ENCODE measurements around the gene MRPL11.

MRPL11 gene

GRCh38 chr11:66414120-66414934 is 24.3 kb downstream of the MRPL11 start:
- WGBS (ENCODE audit: insufficient coverage), result 47% methylated on average over 2 of the region's 12 CpGs
- H3K9me3 ChIP-seq (ENCODE audit: control extremely low read depth in 1 of 5, control insufficient read depth in 4 of 5, insufficient read depth in 2 of 5, low read depth in 1 of 5, low read length in 4 of 5), result peaks cover 0 to 4% (median 0%) of the 10 kb centered on the region in 5 experiments
- peaks cover 0 to 2% (median under 1%) of the 10 kb centered on the region in 4 experiments for H3K4me1 ChIP-seq (ENCODE audit: control extremely low read depth in 1 of 4, control insufficient read depth in 4 of 4, insufficient read depth in 4 of 4, low read length in 3 of 4)
- no peak overlapping the region for H3K4me3 ChIP-seq (ENCODE audit: control insufficient read depth in 1 of 7, extremely low read depth in 1 of 7, insufficient read depth in 4 of 7, low read depth in 2 of 7, low read length in 6 of 7)
- ChIA-PET POLR2A (no interaction called here), CTCF (interaction anchor here (1.4 to 4.3 kb wide), 3 partner anchors 6 to 16 kb away, joined by 3 to 36 read pairs (median 4); no protein-coding TSS in a partner anchor)
- H3K36me3 ChIP-seq (ENCODE audit: control insufficient read depth in 4 of 4, insufficient read depth in 4 of 4, low read length in 3 of 4), result no peaks in the 10 kb centered on the region
- peaks cover 11 to 88% (median 38%) of the 10 kb centered on the region in 5 experiments for H3K27me3 ChIP-seq (replicated peaks in 2 of 5; ENCODE audit: control insufficient read depth in 4 of 5, insufficient read depth in 5 of 5, low read length in 4 of 5)
- H3K27ac ChIP-seq (ENCODE audit: insufficient read depth in 1 of 2, low read depth in 1 of 2, low read length in 2 of 2, poor library complexity in 1 of 2, severe bottlenecking in 2 of 2), result no peak overlapping the region
- no peak for DNase-seq

DNA sequence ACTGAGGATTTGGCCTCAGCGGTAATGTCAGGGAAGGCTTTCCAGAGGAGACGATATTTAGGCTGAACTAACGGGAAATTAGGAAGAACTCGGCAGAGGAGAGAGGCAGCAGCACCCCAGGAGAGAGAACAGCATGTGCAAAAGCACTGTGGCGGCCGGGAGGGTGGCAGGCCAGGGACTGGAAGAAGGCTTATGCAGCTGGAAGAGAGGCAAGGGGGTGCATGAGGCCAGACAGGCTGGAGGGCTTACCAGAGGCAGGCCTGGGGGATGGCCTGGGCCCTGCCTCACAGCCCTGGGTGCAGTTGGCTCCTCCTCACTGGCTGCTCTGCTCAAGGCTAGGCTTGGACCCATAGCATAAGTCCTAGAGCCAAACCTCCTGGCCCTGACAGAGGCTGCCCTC is 25.5 kb downstream of the MRPL11 start:
- 89% methylated on average over 6 of the region's 6 CpGs for WGBS (ENCODE audit: insufficient coverage)
- POLR2A ChIA-PET, result no interaction called here

DNA sequence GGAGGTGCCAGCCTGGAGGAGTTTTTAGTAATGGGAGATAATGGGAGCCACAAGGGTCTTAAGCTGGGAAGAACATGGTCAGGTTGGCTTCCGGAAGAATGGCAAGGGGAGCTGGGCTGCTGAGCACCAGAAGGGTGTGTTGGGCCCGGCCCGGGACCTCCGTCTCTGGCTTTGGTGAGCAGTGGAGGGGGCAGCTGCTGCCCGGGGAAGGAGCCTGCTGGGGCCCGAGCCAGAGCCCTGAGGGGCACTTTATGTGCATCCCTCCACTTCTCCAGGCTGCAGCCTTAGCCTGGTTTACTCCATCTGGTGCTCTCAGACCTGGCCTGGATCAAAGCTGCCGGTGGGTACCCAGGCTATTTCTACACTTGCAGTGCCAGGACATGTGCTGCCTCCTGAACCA is 26.5 kb downstream of the MRPL11 start:
- Histone ChIP-seq H3K4me1 (ENCODE audit: control extremely low read depth in 1 of 4, control insufficient read depth in 4 of 4, insufficient read depth in 4 of 4, low read length in 3 of 4) (peaks cover 0 to 9% (median 6%) of the 10 kb centered on the region in 4 experiments), H3K27ac (ENCODE audit: insufficient read depth in 1 of 2, low read depth in 1 of 2, low read length in 2 of 2, poor library complexity in 1 of 2, severe bottlenecking in 2 of 2) (no peak overlapping the region), H3K9me3 (ENCODE audit: control extremely low read depth in 1 of 5, control insufficient read depth in 4 of 5, insufficient read depth in 2 of 5, low read depth in 1 of 5, low read length in 4 of 5) (no peaks in the 10 kb centered on the region), H3K27me3 (replicated peaks in 2 of 5; ENCODE audit: control insufficient read depth in 4 of 5, insufficient read depth in 5 of 5, low read length in 4 of 5) (peaks cover 11 to 76% (median 34%) of the 10 kb centered on the region in 5 experiments), H3K4me3 (ENCODE audit: control insufficient read depth in 1 of 7, extremely low read depth in 1 of 7, insufficient read depth in 4 of 7, low read depth in 2 of 7, low read length in 6 of 7) (no peak overlapping the region), H3K36me3 (ENCODE audit: control insufficient read depth in 4 of 4, insufficient read depth in 4 of 4, low read length in 3 of 4) (no peaks in the 10 kb centered on the region)
- 93% methylated on average over 2 of the region's 7 CpGs for WGBS (ENCODE audit: insufficient coverage)
- DNase-seq, result no peak
- ChIA-PET CTCF (interaction anchor here (1.6 to 6.2 kb wide), 2 partner anchors 16 to 27 kb away, joined by 4 to 37 read pairs; partner anchors contain the start of gene MRPL11), POLR2A (no interaction called here)

More for the DNA sequence above, 25.5 kb downstream of the MRPL11 start:
- Histone ChIP-seq H3K4me3 (ENCODE audit: control insufficient read depth in 1 of 7, extremely low read depth in 1 of 7, insufficient read depth in 4 of 7, low read depth in 2 of 7, low read length in 6 of 7) (no peak overlapping the region), H3K9me3 (ENCODE audit: control extremely low read depth in 1 of 5, control insufficient read depth in 4 of 5, insufficient read depth in 2 of 5, low read depth in 1 of 5, low read length in 4 of 5) (no peaks in the 10 kb centered on the region), H3K36me3 (ENCODE audit: control insufficient read depth in 4 of 4, insufficient read depth in 4 of 4, low read length in 3 of 4) (no peaks in the 10 kb centered on the region), H3K27ac (ENCODE audit: insufficient read depth in 1 of 2, low read depth in 1 of 2, low read length in 2 of 2, poor library complexity in 1 of 2, severe bottlenecking in 2 of 2) (no peak overlapping the region), H3K4me1 (ENCODE audit: control extremely low read depth in 1 of 4, control insufficient read depth in 4 of 4, insufficient read depth in 4 of 4, low read length in 3 of 4) (peaks cover 0 to 9% (median 6%) of the 10 kb centered on the region in 4 experiments), H3K27me3 (replicated peaks in 2 of 5; ENCODE audit: control insufficient read depth in 4 of 5, insufficient read depth in 5 of 5, low read length in 4 of 5) (peaks cover 11 to 80% (median 34%) of the 10 kb centered on the region in 5 experiments)
- DNase-seq, result no peak
- CTCF ChIA-PET, result no interaction called here

DNA sequence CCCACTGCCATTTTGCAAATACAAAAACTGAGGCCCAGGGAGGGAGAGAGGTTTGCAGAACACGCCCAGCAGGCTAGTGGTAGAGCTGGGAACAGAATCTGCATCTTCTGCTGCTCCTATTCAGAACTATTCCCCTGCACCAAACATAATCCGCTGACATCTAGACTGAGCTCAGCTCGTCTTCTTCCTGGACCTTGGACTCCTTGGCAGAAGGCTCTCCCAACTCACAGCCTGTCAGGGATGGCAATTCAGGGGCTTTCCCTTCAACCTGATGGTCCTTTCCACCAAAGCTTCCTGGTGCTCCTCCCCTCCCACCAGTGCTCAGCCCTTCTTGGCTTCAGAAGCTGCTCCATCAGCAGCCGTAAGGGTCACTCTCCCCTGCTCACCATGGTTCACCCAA is 27.3 kb downstream of the MRPL11 start:
- no peaks in the 10 kb centered on the region for H3K9me3 ChIP-seq (ENCODE audit: control extremely low read depth in 1 of 5, control insufficient read depth in 4 of 5, insufficient read depth in 2 of 5, low read depth in 1 of 5, low read length in 4 of 5)
- no peak overlapping the region for H3K27ac ChIP-seq (ENCODE audit: insufficient read depth in 1 of 2, low read depth in 1 of 2, low read length in 2 of 2, poor library complexity in 1 of 2, severe bottlenecking in 2 of 2)
- H3K4me3 ChIP-seq (ENCODE audit: control insufficient read depth in 1 of 7, extremely low read depth in 1 of 7, insufficient read depth in 4 of 7, low read depth in 2 of 7, low read length in 6 of 7), result no peak overlapping the region
- H3K4me1 ChIP-seq (ENCODE audit: control extremely low read depth in 1 of 4, control insufficient read depth in 4 of 4, insufficient read depth in 4 of 4, low read length in 3 of 4), result peaks cover 0 to 9% (median 6%) of the 10 kb centered on the region in 4 experiments
- POLR2A ChIA-PET, result no interaction called here
- CTCF ChIA-PET, result interaction anchor here (1.6 to 6.2 kb wide), 2 partner anchors 17 to 27 kb away, joined by 4 to 37 read pairs; partner anchors contain the start of gene MRPL11
- H3K36me3 ChIP-seq (ENCODE audit: control insufficient read depth in 4 of 4, insufficient read depth in 4 of 4, low read length in 3 of 4), result no peaks in the 10 kb centered on the region
- peaks cover 11 to 69% (median 34%) of the 10 kb centered on the region in 5 experiments for H3K27me3 ChIP-seq (replicated peaks in 2 of 5; ENCODE audit: control insufficient read depth in 4 of 5, insufficient read depth in 5 of 5, low read length in 4 of 5)
- no peak for DNase-seq
- WGBS (ENCODE audit: insufficient coverage), result 81% methylated on average over 3 of the region's 4 CpGs

GRCh38 chr11:66410191-66410590 is 28.5 kb downstream of the MRPL11 start:
- H3K9me3 ChIP-seq (ENCODE audit: control extremely low read depth in 1 of 5, control insufficient read depth in 4 of 5, insufficient read depth in 2 of 5, low read depth in 1 of 5, low read length in 4 of 5), result no peaks in the 10 kb centered on the region
- ChIA-PET CTCF (interaction anchor here (1.4 to 6.3 kb wide), 8 partner anchors 7 to 269 kb away, joined by 3 to 49 read pairs (median 25); partner anchors contain the start of genes MRPL11, RBM4B and TMEM151A), POLR2A (no interaction called here)
- no peak for DNase-seq
- peaks cover 6 to 66% (median 32%) of the 10 kb centered on the region in 5 experiments for H3K27me3 ChIP-seq (replicated peaks in 2 of 5; ENCODE audit: control insufficient read depth in 4 of 5, insufficient read depth in 5 of 5, low read length in 4 of 5)
- H3K4me3 ChIP-seq (ENCODE audit: control insufficient read depth in 1 of 7, extremely low read depth in 1 of 7, insufficient read depth in 4 of 7, low read depth in 2 of 7, low read length in 6 of 7), result no peak overlapping the region
- no peak overlapping the region for H3K27ac ChIP-seq (ENCODE audit: insufficient read depth in 1 of 2, low read depth in 1 of 2, low read length in 2 of 2, poor library complexity in 1 of 2, severe bottlenecking in 2 of 2)
- H3K36me3 ChIP-seq (ENCODE audit: control insufficient read depth in 4 of 4, insufficient read depth in 4 of 4, low read length in 3 of 4), result no peaks in the 10 kb centered on the region
- peaks cover 0 to 9% (median 6%) of the 10 kb centered on the region in 4 experiments for H3K4me1 ChIP-seq (ENCODE audit: control extremely low read depth in 1 of 4, control insufficient read depth in 4 of 4, insufficient read depth in 4 of 4, low read length in 3 of 4)
- 97% methylated on average over 12 of the region's 12 CpGs for WGBS (ENCODE audit: insufficient coverage)

DNA sequence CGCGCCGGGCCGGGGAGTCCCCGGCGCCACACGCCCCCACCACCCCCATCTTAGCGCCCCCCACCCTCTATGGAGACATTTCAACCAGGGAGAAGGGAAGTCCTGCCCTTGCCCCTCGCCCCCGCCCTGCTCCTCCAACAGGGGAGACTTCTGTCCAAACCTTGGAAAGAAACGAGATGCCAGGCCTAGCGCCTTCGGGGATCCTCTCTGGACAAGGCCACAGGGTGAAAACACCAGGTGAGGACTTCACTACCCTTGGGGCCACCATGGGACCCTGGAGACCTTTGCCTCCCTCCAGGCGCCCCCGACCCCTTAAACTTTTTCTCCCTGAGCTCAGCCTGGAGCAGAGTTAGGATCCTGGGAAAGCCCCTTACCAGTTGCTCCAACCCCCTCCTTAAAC is 29.4 kb downstream of the MRPL11 start:
- CTCF ChIA-PET, result interaction anchor here (1.0 to 6.3 kb wide), 10 partner anchors 7 to 270 kb away, joined by 3 to 49 read pairs (median 16); partner anchors contain the start of genes MRPL11, RBM4B and TMEM151A
- no peak for DNase-seq
- H3K27ac ChIP-seq (ENCODE audit: insufficient read depth in 1 of 2, low read depth in 1 of 2, low read length in 2 of 2, poor library complexity in 1 of 2, severe bottlenecking in 2 of 2), result no peak overlapping the region
- H3K4me3 ChIP-seq (ENCODE audit: control insufficient read depth in 1 of 7, extremely low read depth in 1 of 7, insufficient read depth in 4 of 7, low read depth in 2 of 7, low read length in 6 of 7), result peak overlapping the region in 1 of 7 experiments; percentile 36
- no peaks in the 10 kb centered on the region for H3K9me3 ChIP-seq (ENCODE audit: control extremely low read depth in 1 of 5, control insufficient read depth in 4 of 5, insufficient read depth in 2 of 5, low read depth in 1 of 5, low read length in 4 of 5)
- peaks cover 0 to 9% (median 6%) of the 10 kb centered on the region in 4 experiments for H3K4me1 ChIP-seq (ENCODE audit: control extremely low read depth in 1 of 4, control insufficient read depth in 4 of 4, insufficient read depth in 4 of 4, low read length in 3 of 4)
- POLR2A ChIA-PET, result no interaction called here
- 24% methylated on average over 3 of the region's 15 CpGs for WGBS (ENCODE audit: insufficient coverage)
- no peaks in the 10 kb centered on the region for H3K36me3 ChIP-seq (ENCODE audit: control insufficient read depth in 4 of 4, insufficient read depth in 4 of 4, low read length in 3 of 4)
- H3K27me3 ChIP-seq (replicated peaks in 2 of 5; ENCODE audit: control insufficient read depth in 4 of 5, insufficient read depth in 5 of 5, low read length in 4 of 5), result peaks cover 3 to 66% (median 25%) of the 10 kb centered on the region in 5 experiments
